ENCODE measurements around the gene DEDD.

The DEDD gene

DNA sequence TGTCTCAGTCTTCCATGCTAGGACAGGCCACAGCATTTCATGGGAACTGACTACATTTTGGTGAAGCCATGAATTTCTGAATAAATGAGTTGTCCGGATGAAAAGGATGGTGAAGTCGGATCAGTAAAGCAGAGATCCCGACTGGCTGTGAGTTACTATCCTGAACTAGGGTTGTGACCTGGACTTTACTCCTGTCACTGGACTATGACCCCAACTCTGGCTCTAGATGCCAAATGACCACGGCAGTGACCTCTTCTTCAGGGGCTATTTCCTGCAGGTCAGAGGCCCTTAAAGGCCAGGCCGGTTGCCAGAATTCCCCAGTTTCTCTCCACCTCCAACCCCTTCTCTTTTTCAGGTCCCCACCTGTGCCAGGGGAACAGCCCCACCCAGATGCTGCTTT lies 41.4 kb downstream of the DEDD start:
- FAIRE-seq, result no peak

GRCh38 chr1:161090617-161091016 lies 41.9 kb downstream of the DEDD start:
- FAIRE-seq, result no peak

- no peak for FAIRE-seq
These were observed 42.5 kb downstream of the DEDD start for GRCh38 chr1:161089938-161090337.

GRCh38 chr1:161089251-161089924 lies 43.1 kb downstream of the DEDD start, which contains the start of gene NECTIN4:
NECTIN4 (minus strand) TSS chr1:161089558; CDS start chr1:161089296, 262 bp downstream.
- FAIRE-seq, result no peak

- no peak for FAIRE-seq
These were observed 43.8 kb downstream of the DEDD start for GRCh38 chr1:161088587-161089110.

GRCh38 chr1:161086457-161086856 lies 46.0 kb downstream of the DEDD start:
- no peak for FAIRE-seq

- FAIRE-seq, result no peak
These were observed 47.3 kb downstream of the DEDD start for GRCh38 chr1:161085165-161085564.

DNA sequence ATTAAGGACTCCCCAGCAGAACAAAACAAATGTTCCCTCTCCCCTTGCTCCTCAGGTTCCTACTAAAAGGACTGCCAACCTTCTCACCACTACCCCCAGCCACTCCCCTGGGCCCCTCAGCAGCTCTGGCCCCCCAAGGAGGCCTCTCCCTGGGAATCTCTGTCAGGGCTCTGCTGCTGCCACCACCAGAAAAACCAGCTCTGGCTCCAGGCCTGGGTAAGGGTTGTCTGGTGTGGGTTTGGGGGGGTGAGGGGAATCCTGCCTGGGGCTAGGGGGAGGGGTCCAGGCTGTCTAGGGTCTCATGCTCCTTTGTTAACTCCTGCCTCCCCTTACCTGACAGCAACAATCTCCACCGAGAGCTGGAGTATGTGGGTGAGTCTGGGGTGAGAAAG lies 47.9 kb downstream of the DEDD start:
- FAIRE-seq, result no peak

GRCh38 chr1:161083748-161084596 lies 48.5 kb downstream of the DEDD start:
- no peak for FAIRE-seq

DNA sequence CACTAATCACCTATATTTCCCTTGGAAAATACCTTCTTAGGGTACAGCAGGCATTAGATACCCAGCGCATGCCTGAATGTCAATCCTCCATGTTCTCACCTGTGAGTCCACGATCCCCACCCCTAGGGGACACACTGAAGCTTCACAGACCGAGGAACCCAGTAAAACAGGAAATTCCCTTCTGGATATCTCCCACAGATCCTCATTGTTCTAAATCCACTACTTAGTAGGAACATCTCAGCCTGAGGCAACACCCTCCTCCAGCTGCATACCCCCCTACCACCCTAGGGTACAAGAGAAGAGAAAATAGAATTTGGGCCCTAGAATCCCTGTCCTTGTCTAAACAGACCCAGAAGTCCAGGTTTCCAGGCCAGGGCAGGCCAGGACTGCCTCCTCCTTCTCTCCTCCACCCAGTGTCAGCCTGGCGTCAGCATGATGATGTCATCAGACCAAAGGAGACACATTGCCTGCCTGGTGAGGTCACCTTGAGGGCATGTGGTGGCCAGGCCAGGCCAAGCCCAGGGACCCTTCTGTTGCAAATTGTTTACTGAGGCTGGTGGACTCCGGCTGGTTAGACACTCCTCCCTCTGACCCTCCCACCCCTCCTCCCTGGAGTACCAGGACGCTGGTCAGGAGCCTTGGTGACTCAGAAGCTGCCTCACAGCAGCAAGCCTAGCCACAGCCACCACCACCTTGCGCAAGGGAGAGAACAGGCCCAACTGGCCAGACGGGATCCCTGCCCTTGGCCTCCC lies 49.3 kb downstream of the DEDD start:
- no peak for FAIRE-seq

DNA sequence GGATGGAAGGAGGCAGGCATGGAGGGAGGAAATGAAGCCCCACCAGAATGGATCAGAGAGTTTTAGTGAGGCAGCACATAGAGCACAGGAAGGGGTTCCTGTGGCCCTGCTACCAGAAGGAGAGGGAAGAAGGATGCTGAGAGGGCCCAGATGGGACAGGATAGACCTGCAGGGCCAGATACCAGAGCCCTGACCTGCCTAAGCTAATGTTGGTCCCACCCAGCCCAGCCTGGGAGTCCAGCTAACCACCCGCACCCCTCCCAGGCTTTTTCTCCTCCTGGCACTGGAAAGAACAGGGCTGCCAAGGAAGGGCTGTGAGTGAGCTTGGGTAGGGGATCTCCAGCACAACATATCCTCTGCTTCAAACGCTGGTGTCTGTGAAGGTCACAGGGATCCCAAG lies 50.0 kb downstream of the DEDD start:
- FAIRE-seq, result no peak

GRCh38 chr1:161081519-161081918 lies 50.9 kb downstream of the DEDD start:
- FAIRE-seq, result no peak

DNA sequence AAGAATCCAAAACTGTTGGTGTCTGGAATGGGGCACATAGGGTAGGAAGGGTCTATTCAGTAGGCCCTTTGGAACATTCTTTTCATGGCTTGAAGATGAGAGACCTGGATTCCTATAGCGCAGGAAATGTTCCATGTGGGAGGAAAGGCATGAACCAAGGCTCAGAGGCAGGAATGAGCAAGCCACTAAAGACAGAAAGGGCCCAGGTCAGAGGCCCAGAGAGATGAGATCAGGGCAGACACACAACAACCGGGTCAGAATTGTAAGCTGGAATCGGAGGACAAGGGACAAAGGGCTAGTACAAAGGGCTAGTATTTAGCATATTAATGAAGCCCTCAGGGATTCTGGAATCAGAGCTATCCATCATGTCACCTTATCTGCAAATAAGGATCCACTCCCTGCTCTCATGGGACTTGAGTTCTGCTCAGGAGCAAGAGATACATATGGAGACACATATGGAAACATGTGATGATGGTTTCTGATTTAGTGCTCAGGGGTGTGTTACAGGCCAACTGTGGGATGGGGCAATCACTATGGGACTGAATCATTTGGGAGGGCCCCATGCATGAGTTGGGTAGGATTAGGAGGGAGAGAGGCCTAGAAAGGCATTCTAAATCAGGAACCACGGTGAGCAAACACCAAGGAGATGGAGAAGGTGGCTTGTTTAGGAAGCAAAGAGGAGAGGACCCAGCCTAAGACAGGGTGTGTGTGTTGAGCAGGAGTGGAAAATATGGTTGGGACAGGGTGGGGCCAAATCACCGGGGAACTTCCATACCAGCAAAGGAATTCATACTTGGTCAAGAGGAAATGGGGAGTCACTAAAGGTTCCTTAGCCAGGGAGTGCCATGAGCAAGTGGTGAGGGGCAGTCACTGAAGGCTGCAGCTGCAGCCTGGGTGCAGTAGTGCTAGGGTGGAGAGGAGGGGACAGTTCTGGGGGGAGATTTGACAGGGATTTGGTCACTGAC lies 51.7 kb downstream of the DEDD start:
- no peak for FAIRE-seq

DNA sequence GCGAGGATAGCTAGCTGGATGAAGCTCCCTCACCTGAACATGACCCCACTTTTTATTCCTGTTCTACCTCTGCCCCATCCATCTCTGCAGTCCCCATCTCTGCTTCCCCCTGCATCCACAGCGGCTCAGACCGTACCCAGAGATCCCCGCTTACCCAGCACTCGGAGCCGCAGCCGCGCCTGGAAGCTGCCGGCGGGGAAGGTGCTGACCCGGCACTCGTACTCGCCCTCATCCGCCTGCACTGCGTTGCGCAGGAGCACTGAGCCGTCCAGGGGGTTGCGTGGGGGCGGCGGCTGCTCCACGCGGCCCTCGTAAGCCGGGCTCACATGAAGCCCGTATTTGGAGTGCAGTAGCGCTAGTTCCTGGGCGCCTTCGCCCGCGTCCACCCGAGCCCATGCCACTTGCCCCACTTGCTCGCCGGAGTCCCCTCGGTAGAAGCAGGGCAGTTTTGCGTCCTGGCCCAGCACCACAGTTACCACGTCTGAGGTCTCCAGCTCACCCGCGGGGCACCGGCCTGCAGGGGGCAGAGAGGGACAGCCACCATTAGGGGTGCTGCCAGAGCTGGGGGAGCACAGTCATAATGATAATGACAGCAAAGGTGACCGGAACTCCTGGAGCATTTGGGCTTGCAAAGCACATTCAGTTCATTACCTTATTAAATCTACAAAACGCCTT lies 52.9 kb downstream of the DEDD start:
- no peak for FAIRE-seq

- FAIRE-seq, result no peak
These were observed 55.0 kb downstream of the DEDD start for GRCh38 chr1:161077426-161077825.

DNA sequence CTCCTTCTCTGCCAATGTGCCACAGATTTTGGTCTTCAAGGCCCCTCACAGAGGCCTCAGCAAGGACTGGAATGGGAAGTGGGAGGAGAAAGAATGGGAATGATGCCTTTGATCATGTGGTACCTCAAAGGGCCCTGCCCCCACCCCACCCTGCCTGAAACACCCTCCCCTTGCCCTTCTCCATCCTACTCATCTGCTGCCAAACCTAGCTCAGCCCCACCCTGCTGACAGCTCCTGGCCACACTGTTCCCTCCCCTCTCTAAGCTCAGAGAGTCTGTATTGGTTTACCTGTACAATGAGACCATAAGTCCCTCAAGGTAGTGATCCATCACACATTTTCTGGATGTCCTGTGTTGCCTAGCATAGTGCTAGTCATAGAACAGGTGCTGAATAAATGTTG lies 56.1 kb downstream of the DEDD start:
- no peak for FAIRE-seq

- FAIRE-seq, result no peak
These were observed 57.6 kb downstream of the DEDD start for GRCh38 chr1:161074676-161075368.

GRCh38 chr1:161073474-161074121 lies 58.9 kb downstream of the DEDD start:
- no peak for FAIRE-seq

GRCh38 chr1:161072751-161073449 lies 59.6 kb downstream of the DEDD start:
- FAIRE-seq, result no peak
